K562 (cell line): ENCODE data around the gene CCDC181. TPM values are rescaled to one million over a fixed set of nuclear protein-coding genes. Genes with fewer than 3 reads are reported as not detected.
A peak's percentile ranks its signal among the peaks of the same experiment; 100 is the strongest.

Experiments
- ASH1L ChIP-seq: fragments of 450-650 bp; IDR thresholded peaks from 2 replicates; pipeline ENCODE4 v1.6.1; 2018; ENCODE audit warnings: borderline replicate concordance, mild to moderate bottlenecking, low read depth; ENCODE audit not compliant: partially characterized antibody
- BRCA1 ChIP-seq, 2 experiments: fragments of 450-650 bp in 1 of 2; sonication (generic) in 1 of 2; formaldehyde crosslinking in 1 of 2; IDR thresholded peaks; 2 replicates each; pipeline versions ENCODE4 v1.5.0 to v1.6.1; 2017 to 2020; ENCODE audit warnings: mild to moderate bottlenecking in 1 of 2, missing genetic modification reagents in 1 of 2
- CREB3 ChIP-seq: fragments of 450-650 bp; conservative IDR thresholded peaks from 2 replicates; pipeline ENCODE4 v1.6.1; 2016; ENCODE audit warnings: missing genetic modification characterization, low read depth, mild to moderate bottlenecking, missing compliant biosample characterization, moderate library complexity
- CREM ChIP-seq: IDR thresholded peaks from 2 replicates; pipeline ENCODE4 v1.6.1; 2014; ENCODE audit warnings: antibody characterized with exemption, low read depth
- EHMT2 ChIP-seq: fragments of 450-650 bp; IDR thresholded peaks from 2 replicates; pipeline ENCODE4 v1.6.1; 2018; ENCODE audit warnings: antibody characterized with exemption
- EP300 ChIP-seq: IDR thresholded peaks from 2 replicates; pipeline ENCODE4 v1.6.1; 2012; ENCODE audit warnings: low read length, improper control_type of control experiment
- EWSR1 ChIP-seq: fragments of 450-650 bp; IDR thresholded peaks from 2 replicates; pipeline ENCODE4 v1.6.1; 2018; ENCODE audit warnings: borderline replicate concordance, mild to moderate bottlenecking, low read depth, moderate library complexity; ENCODE audit not compliant: partially characterized antibody
- FOXP1 ChIP-seq: sonication (generic); formaldehyde crosslinking; IDR thresholded peaks from 2 replicates; pipeline ENCODE4 v1.8.0; 2022; ENCODE audit warnings: mild to moderate bottlenecking, missing genetic modification reagents
- HBP1 ChIP-seq: fragments of 450-650 bp; formaldehyde crosslinking; IDR thresholded peaks from 2 replicates; pipeline ENCODE4 v1.4.0; 2022; ENCODE audit warnings: missing genetic modification characterization
- HLTF ChIP-seq: fragments of 450-650 bp; IDR thresholded peaks from 2 replicates; pipeline ENCODE4 v1.6.1; 2016
- KHSRP ChIP-seq: fragments of 450-650 bp; IDR thresholded peaks from 2 replicates; pipeline ENCODE4 v1.6.1; 2017
- MCM7 ChIP-seq, 2 experiments: fragments of 450-650 bp; IDR thresholded peaks; 2 replicates each; pipeline ENCODE4 v1.6.1; 2016 to 2018
- OTX1 ChIP-seq: fragments of 450-650 bp; formaldehyde crosslinking; IDR thresholded peaks from 2 replicates; pipeline ENCODE4 v1.4.0; 2022; ENCODE audit warnings: mild to moderate bottlenecking
- PATZ1 ChIP-seq: fragments of 250-450 bp; sonication (Bioruptor Pico); IDR thresholded peaks from 2 replicates; pipeline ENCODE4 v1.5.0; 2020; ENCODE audit warnings: mild to moderate bottlenecking, borderline replicate concordance
- PRMT5 ChIP-seq: sonication (generic); formaldehyde crosslinking; IDR thresholded peaks from 2 replicates; pipeline ENCODE4 v1.5.0; 2020; ENCODE audit warnings: missing genetic modification reagents
- RBM25 ChIP-seq: fragments of 200-400 bp; formaldehyde crosslinking; IDR thresholded peaks from 2 replicates; pipeline ENCODE4 v1.6.1; 2018; ENCODE audit warnings: low read length, low read depth, moderate library complexity; ENCODE audit not compliant: severe bottlenecking
- SRSF7 ChIP-seq: fragments of 200-400 bp; formaldehyde crosslinking; optimal IDR thresholded peaks from 2 replicates; pipeline ENCODE3; 2017; ENCODE audit warnings: mild to moderate bottlenecking, low read depth, low read length
- TFAP4 ChIP-seq: sonication (generic); formaldehyde crosslinking; IDR thresholded peaks from 2 replicates; pipeline ENCODE4 v1.8.0; 2022; ENCODE audit warnings: missing genetic modification reagents, mild to moderate bottlenecking, moderate library complexity, borderline replicate concordance
- TFE3 ChIP-seq: fragments of 450-650 bp; formaldehyde crosslinking; IDR thresholded peaks from 2 replicates; pipeline ENCODE4 v1.4.0; 2020; ENCODE audit warnings: mild to moderate bottlenecking, mixed read lengths
- XRCC4 ChIP-seq: IDR thresholded peaks from one replicate; pipeline ENCODE4 v1.6.1; 2011; ENCODE audit not compliant: insufficient read depth, insufficient read length; ENCODE audit errors: extremely low read depth
- ZNF253 ChIP-seq: fragments of 250-450 bp; sonication (Bioruptor Pico); conservative IDR thresholded peaks from 2 replicates; pipeline ENCODE4 v1.6.1; 2021; ENCODE audit warnings: mild to moderate bottlenecking
- polyA plus RNA-seq, 8 experiments: library from polyadenylated mRNA; depleted of rRNA in 4 of 8; stranded (reverse) in 5 of 8; unstranded in 3 of 8; fragments of >200 nt; fragmentation: Nextera tagmentation in 2 of 8; fragmentation: Illumina TruSeq in 1 of 8; extraction: Ambion mirVana in 2 of 8; extraction: Trizol in 1 of 8; gene quantifications; 2 replicates each; pipeline versions ENCODE4 v1.2.1 to v1.2.3, GENCODE V29; 2011 to 2014; ENCODE audit warnings: inconsistent platforms in 1 of 8, missing spikeins in 1 of 8
- total RNA-seq, 7 experiments: library from RNA; depleted of rRNA in 6 of 7; stranded (reverse); fragments of >200 nt in 6 of 7; fragmentation: Illumina TruSeq in 2 of 7; extraction: Trizol in 2 of 7; gene quantifications; 2 replicates each; pipeline versions ENCODE4 v1.2.1 to v1.2.3, GENCODE V29; 2011 to 2021; ENCODE audit warnings: low replicate concordance in 1 of 7

CCDC181 gene
- total and polyA plus RNA-seq, 9 of the 15 experiments (the other 6 are each of a cell fraction or from before 2014, with no cell fraction given): 0.04 to 0.14 TPM; not detected in 7

- peak; percentile 100 for TF ChIP-seq TFAP4 (CRISPR knock-in tag)
- TF ChIP-seq RBM25: peak; percentile 35
- no peak; the same call in 1 of the 2 replicates for TF ChIP-seq CREB3 (tag)
- TF ChIP-seq ZNF253: no peak
- no peak for TF ChIP-seq TFE3 (CRISPR knock-in tag)
- no peak for TF ChIP-seq PRMT5 (CRISPR knock-in tag)
- no peak for TF ChIP-seq SRSF7
- TF ChIP-seq FOXP1 (CRISPR knock-in tag): no peak
- TF ChIP-seq MCM7 (IDR thresholded peaks at IDR 0.05): no peak
- TF ChIP-seq EP300: 0 out of 2 replicates have a peak, but pooled peaks have one; percentile 35
- no peak for TF ChIP-seq HLTF
- TF ChIP-seq KHSRP: no peak
- no peak for TF ChIP-seq HBP1 (CRISPR knock-in tag)
- no peak for TF ChIP-seq EWSR1
- TF ChIP-seq ASH1L: peak; percentile 74
- no peak for TF ChIP-seq OTX1 (CRISPR knock-in tag)
- 0 out of 2 replicates have a peak, but pooled peaks have one; percentile 11 for TF ChIP-seq EHMT2
- TF ChIP-seq PATZ1: no peak
- TF ChIP-seq XRCC4: no peak
- TF ChIP-seq BRCA1 (IDR thresholded peaks at IDR 0.05): no peak
- TF ChIP-seq BRCA1 (CRISPR knock-in tag; IDR thresholded peaks at IDR 0.05): no peak
- TF ChIP-seq CREM: peak; percentile 89
Measured at GRCh38 chr1:169367686-169368405, 59.4 kb downstream of the CCDC181 start, which contains the start of the genes BLZF1 and NME7 (continued).
